H1 (cell line): ENCODE data around the gene MPC1. TPM values are rescaled to one million over a fixed set of nuclear protein-coding genes. Genes with fewer than 3 reads are reported as not detected.

Experiments used
- CTCF ChIA-PET: fragments of 300-600 bp; sonication (Branson Sonifier 250); formaldehyde crosslinking; loops from one replicate; lab custom pipeline; 2021; ENCODE audit not compliant: partially characterized antibody; lab: Charles Lee
- POLR2A ChIA-PET: fragments of 300-600 bp; sonication (Branson Sonifier 250); formaldehyde crosslinking; loops from one replicate; lab custom pipeline; 2021; ENCODE audit warnings: inconsistent platforms; ENCODE audit not compliant: partially characterized antibody; lab: Charles Lee
- DNase-seq, 2 experiments: peaks; one replicate each; pipeline versions ENCODE4 v3.0.0 to v3.0.0-alpha.2; 2010 to 2022; ENCODE audit warnings: low spot score in 2 of 2, low read depth in 1 of 2, mixed read lengths in 1 of 2
- FAIRE-seq: peaks from 2 replicates; lab custom pipeline; 2011; peaks lifted over from hg19 to GRCh38; lab: Jason Lieb, UNC
- H2AFZ ChIP-seq: 2 replicates; pipeline ENCODE4 v1.8.1; 2012; ENCODE audit warnings: low read length, inconsistent platforms
- H2AK5ac ChIP-seq: 2 replicates; pipeline ENCODE4 v1.6.1; 2013; ENCODE audit warnings: low read depth, low read length
- H2BK120ac ChIP-seq: replicated peaks from 2 replicates; pipeline ENCODE3; 2013; ENCODE audit warnings: low read depth, low read length, inconsistent platforms
- H2BK12ac ChIP-seq: 2 replicates; pipeline ENCODE4 v1.6.1; 2013; ENCODE audit warnings: low read depth, low read length
- H2BK15ac ChIP-seq: 2 replicates; pipeline ENCODE4 v1.6.1; 2013; ENCODE audit warnings: low read length
- H2BK20ac ChIP-seq: 2 replicates; pipeline ENCODE4 v1.6.1; 2013; ENCODE audit warnings: low read length
- H2BK5ac ChIP-seq: 2 replicates; pipeline ENCODE4 v1.6.1; 2013; ENCODE audit warnings: low read depth, low read length
- H3K14ac ChIP-seq: 2 replicates; pipeline ENCODE4 v1.6.1; 2013; ENCODE audit warnings: inconsistent platforms; ENCODE audit not compliant: insufficient read length
- H3K18ac ChIP-seq: 2 replicates; pipeline ENCODE4 v1.6.1; 2013; ENCODE audit warnings: low read length; ENCODE audit errors: extremely low read depth
- H3K23ac ChIP-seq: 2 replicates; pipeline ENCODE4 v1.6.1; 2013; ENCODE audit warnings: inconsistent platforms; ENCODE audit not compliant: insufficient read length
- H3K23me2 ChIP-seq: 2 replicates; pipeline ENCODE4 v1.6.1; 2013; ENCODE audit warnings: low read depth, low read length
- H3K27ac ChIP-seq: 2 replicates; pipeline ENCODE4 v1.6.1; 2011; ENCODE audit warnings: low read depth, low read length, inconsistent platforms
- H3K27me3 ChIP-seq, 4 experiments: replicated peaks in 1 of 4; 1 replicate in 1 of 4; 2 replicates in 3 of 4; pipeline versions ENCODE4 v1.6.1 to v1.8.1; 2011 to 2013; ENCODE audit warnings: low read length in 3 of 4, mild to moderate bottlenecking in 3 of 4, inconsistent platforms in 2 of 4, mixed read lengths in 2 of 4, moderate library complexity in 1 of 4; ENCODE audit not compliant: control insufficient read depth in 3 of 4, insufficient read depth in 3 of 4; ENCODE audit errors: extremely low read depth in 1 of 4
- H3K36me3 ChIP-seq, 4 experiments: 2 replicates each; pipeline versions ENCODE4 v1.6.1 to v1.8.1; 2011 to 2013; ENCODE audit warnings: mild to moderate bottlenecking in 4 of 4, low read length in 3 of 4, moderate library complexity in 2 of 4, control low read depth in 1 of 4, inconsistent platforms in 1 of 4; ENCODE audit not compliant: insufficient read depth in 4 of 4, control insufficient read depth in 2 of 4
- H3K4ac ChIP-seq: replicated peaks from 2 replicates; pipeline ENCODE3; 2013; ENCODE audit warnings: low read length, low read depth, mixed read lengths, inconsistent platforms; ENCODE audit not compliant: insufficient read length
- H3K4me1 ChIP-seq, 4 experiments: replicated peaks in 1 of 4; 1 replicate in 1 of 4; 2 replicates in 3 of 4; pipeline versions ENCODE4 v1.6.1 to v1.8.1; 2011 to 2013; ENCODE audit warnings: low read length in 3 of 4, inconsistent platforms in 2 of 4, mixed read lengths in 1 of 4; ENCODE audit not compliant: insufficient read depth in 4 of 4, control insufficient read depth in 3 of 4
- H3K4me2 ChIP-seq, 2 experiments: 2 replicates each; pipeline versions ENCODE4 v1.6.1 to v1.8.1; 2011 to 2013; ENCODE audit warnings: low read depth in 2 of 2, low read length in 2 of 2, control low read depth in 1 of 2, inconsistent platforms in 1 of 2, mild to moderate bottlenecking in 1 of 2; ENCODE audit not compliant: insufficient read depth in 1 of 2
- H3K4me3 ChIP-seq, 4 experiments: fragments of 200-600, 300-600 bp in 1 of 4; sonication (generic), shearing (Covaris generic), sonication (Bioruptor Twin) in 1 of 4; 2 replicates each; pipeline versions ENCODE4 v1.5.1 to v1.8.1; 2011 to 2016; ENCODE audit warnings: low read length in 4 of 4, low read depth in 3 of 4, control low read depth in 2 of 4, inconsistent platforms in 2 of 4, mild to moderate bottlenecking in 2 of 4, mixed read lengths in 1 of 4, moderate library complexity in 1 of 4; ENCODE audit not compliant: insufficient read depth in 2 of 4; ENCODE audit errors: extremely low read depth in 1 of 4
- H3K56ac ChIP-seq: replicated peaks from 2 replicates; pipeline ENCODE3; 2013; ENCODE audit warnings: low read depth, mild to moderate bottlenecking, mixed read lengths, low read length, inconsistent platforms; ENCODE audit not compliant: insufficient read length
- H3K79me1 ChIP-seq: 2 replicates; pipeline ENCODE4 v1.6.1; 2013; ENCODE audit warnings: low read depth, low read length, control low read depth
- H3K79me2 ChIP-seq, 2 experiments: 2 replicates each; pipeline versions ENCODE4 v1.6.1 to v1.8.1; 2012 to 2013; ENCODE audit warnings: low read length in 2 of 2, mild to moderate bottlenecking in 2 of 2, inconsistent platforms in 1 of 2; ENCODE audit not compliant: insufficient read depth in 2 of 2, control insufficient read depth in 1 of 2
- H3K9ac ChIP-seq, 4 experiments: replicated peaks in 1 of 4; 1 replicate in 1 of 4; 2 replicates in 3 of 4; pipeline versions ENCODE4 v1.6.1 to v1.8.1; 2011 to 2013; ENCODE audit warnings: low read depth in 3 of 4, low read length in 3 of 4, control low read depth in 2 of 4, mild to moderate bottlenecking in 2 of 4, moderate library complexity in 2 of 4, inconsistent platforms in 1 of 4; ENCODE audit errors: extremely low read depth in 1 of 4
- H3K9me3 ChIP-seq, 2 experiments: 2 replicates each; pipeline versions ENCODE4 v1.6.1 to v1.8.1; 2012 to 2013; ENCODE audit warnings: mild to moderate bottlenecking in 2 of 2, moderate library complexity in 2 of 2, control low read depth in 1 of 2, inconsistent platforms in 1 of 2, low read depth in 1 of 2, low read length in 1 of 2, mixed read lengths in 1 of 2; ENCODE audit not compliant: insufficient read depth in 2 of 2
- H4K20me1 ChIP-seq, 2 experiments: replicated peaks in 1 of 2; 2 replicates each; pipeline versions ENCODE3 to v1.8.1; 2011 to 2013; ENCODE audit warnings: inconsistent platforms in 2 of 2, low read length in 2 of 2, mild to moderate bottlenecking in 1 of 2; ENCODE audit not compliant: insufficient read depth in 2 of 2, control insufficient read depth in 1 of 2
- H4K5ac ChIP-seq: 2 replicates; pipeline ENCODE4 v1.6.1; 2013; ENCODE audit warnings: low read length, low read depth, mixed read lengths, inconsistent platforms; ENCODE audit not compliant: insufficient read length
- H4K8ac ChIP-seq: 2 replicates; pipeline ENCODE4 v1.8.0; 2013; ENCODE audit warnings: mild to moderate bottlenecking, moderate library complexity, low read length, inconsistent platforms; ENCODE audit not compliant: insufficient read depth; ENCODE audit errors: extremely low read depth
- H4K91ac ChIP-seq: replicated peaks from 2 replicates; pipeline ENCODE3; 2013; ENCODE audit warnings: low read length, mixed read lengths, inconsistent platforms; ENCODE audit not compliant: insufficient read length
- CHD2 ChIP-seq: IDR thresholded peaks from 2 replicates; pipeline ENCODE4 v1.6.1; 2012; ENCODE audit warnings: low read length, improper control_type of control experiment
- E2F6 ChIP-seq: IDR thresholded peaks from 2 replicates; pipeline ENCODE4 v1.6.1; 2012; ENCODE audit warnings: inconsistent platforms
- EZH2 ChIP-seq: fragments of 200-600 bp; sonication (generic); IDR thresholded peaks from 2 replicates; pipeline ENCODE4 v1.7.1; 2012; ENCODE audit warnings: low read depth, mild to moderate bottlenecking, moderate library complexity, low read length, inconsistent platforms; ENCODE audit not compliant: severe bottlenecking
- GABPA ChIP-seq: IDR thresholded peaks from 2 replicates; pipeline ENCODE4 v1.6.1; 2011; ENCODE audit warnings: mild to moderate bottlenecking, low read length, moderate library complexity, borderline replicate concordance; ENCODE audit not compliant: insufficient read depth
- HDAC2 ChIP-seq, 2 experiments: fragments of 300-600 bp in 1 of 2; sonication (generic) in 1 of 2; IDR thresholded peaks; 2 replicates each; pipeline ENCODE4 v1.6.1; 2011 to 2012; ENCODE audit warnings: low read depth in 2 of 2, low read length in 2 of 2, mild to moderate bottlenecking in 2 of 2, moderate library complexity in 2 of 2, borderline replicate concordance in 1 of 2, inconsistent platforms in 1 of 2
- PHF8 ChIP-seq: fragments of 200-600 bp; sonication (generic); conservative IDR thresholded peaks from 2 replicates; pipeline ENCODE4 v1.7.1; 2012; ENCODE audit warnings: low read depth, mild to moderate bottlenecking, inconsistent platforms, low read length, moderate library complexity
- SIX5 ChIP-seq: IDR thresholded peaks from 2 replicates; pipeline ENCODE4 v1.6.1; 2011; ENCODE audit warnings: mild to moderate bottlenecking, low read depth, low read length
- WGBS, 2 experiments: shearing (Covaris generic) in 1 of 2; methylation state at CpG; one replicate each; pipeline versions ENCODE4 v1.1.6 to v1.1.7; 2013 to 2015; ENCODE audit warnings: low lambda C conversion rate in 2 of 2, mixed read lengths in 2 of 2, inconsistent platforms in 1 of 2, low coverage in 1 of 2, missing lambda C conversion rate in 1 of 2; ENCODE audit not compliant: insufficient replicate concordance in 2 of 2, insufficient coverage in 1 of 2, insufficient read length in 1 of 2; ENCODE audit errors: extremely low coverage in 1 of 2, missing lambda C conversion rate in 1 of 2; 5-methylcytosine and 5-hydroxymethylcytosine counted together
- polyA plus RNA-seq, 7 experiments: library from polyadenylated mRNA; depleted of rRNA in 3 of 7; stranded (reverse) in 5 of 7; unstranded in 2 of 7; fragments of >200 nt in 5 of 7; fragments of 200-250 nt in 2 of 7; gene quantifications; 1 replicate in 5 of 7; 2 replicates in 1 of 7; 4 replicates in 1 of 7; pipeline versions ENCODE4 v1.2.1 to v1.2.3, GENCODE V29; 2011 to 2013; ENCODE audit warnings: missing spikeins in 2 of 7, mixed read lengths in 2 of 7
- total RNA-seq: library from RNA; stranded (reverse); fragmentation: NEBNext Ultra II Directional; extraction: Animal tissue kit (Norgen Biotek cat#: 25700); gene quantifications from 2 replicates; pipeline ENCODE4 v1.2.1, GENCODE V29; 2021

The MPC1 gene
- total and polyA plus RNA-seq, 2 of the 8 experiments (the other 6 are each of a cell fraction or from before 2014, with no cell fraction given): 10.2 to 12.6 TPM

GRCh38 chr6:166361077-166361429, 21.7 kb downstream of the MPC1 start:
- Histone ChIP-seq H3K27me3 (no peaks in the 10 kb centered on the region), H3K79me2 (no peaks in the 10 kb centered on the region), H3K56ac (no peak overlapping the region), H2BK5ac (no peak overlapping the region), H3K14ac (no peak overlapping the region), H3K4ac (no peak overlapping the region), H3K23ac (no peak overlapping the region), H3K4me1 (peaks cover 2 to 13% (median 11%) of the 10 kb centered on the region in 4 experiments; a peak in 6 of 7 replicates), H4K8ac (no peak overlapping the region), H3K27ac (no peak overlapping the region), H3K9me3 (no peaks in the 10 kb centered on the region; a peak in 1 of 4 replicates), H3K4me2 (no peak overlapping the region), H4K20me1 (no peaks in the 10 kb centered on the region), H2BK15ac (0 out of 2 replicates have a peak overlapping the region, but pooled peaks have one; percentile 2), H2BK20ac (no peak overlapping the region), H2BK12ac (peak overlapping the region; percentile 62; the same call in 1 of the 2 replicates), H3K23me2 (no peaks in the 10 kb centered on the region), H3K4me3 (no peak overlapping the region), H2BK120ac (peak overlapping the region; percentile 58), H3K18ac (0 out of 2 replicates have a peak overlapping the region, but pooled peaks have one; percentile 4), H2AK5ac (0 out of 2 replicates have a peak overlapping the region, but pooled peaks have one; percentile 60), H4K5ac (no peak overlapping the region), H3K79me1 (no peaks in the 10 kb centered on the region), H3K9ac (no peak overlapping the region), H4K91ac (peak overlapping the region; percentile 69), H2AFZ (no peak overlapping the region), H3K36me3 (no peaks in the 10 kb centered on the region)
- TF ChIP-seq GABPA (no peak), EZH2 (no peak), CHD2 (no peak), SIX5 (no peak), E2F6 (no peak), HDAC2 (IDR thresholded peaks at IDR 0.05; ENCODE audit: borderline replicate concordance in 1 of 2, low read depth in 2 of 2, low read length in 2 of 2) (no peak), PHF8 (no peak)
- ChIA-PET CTCF (interaction anchor here (1.6 kb wide), 1 partner anchor 20 kb away, joined by 5 read pairs; no protein-coding TSS in a partner anchor), POLR2A (interaction anchor here (0.7 to 1.2 kb wide), 3 partner anchors 19 to 28 kb away, joined by 3 to 4 read pairs (median 4); no protein-coding TSS in a partner anchor)
- 92% methylated on average over 3 of the region's 3 CpGs; no CpG with 5 or more reads in 1 of the 2 experiments for WGBS, 2 experiments
- no peak for DNase-seq
- no peak for FAIRE-seq
